Stimulated activated CD8-positive, alpha-beta memory T cell treated with anti-CD3 and anti-CD28 coated beads, Interleukin-12 subunit alpha, Interleukin-12 subunit beta, amount 100 ng/mL, for 4 hours (primary cell): ENCODE data around the gene CSF3R.

Source experiments
- DNase-seq: peaks from one replicate; pipeline ENCODE4 v3.0.0-alpha.2; 2020; ENCODE audit warnings: low read depth

Gene CSF3R

GRCh38 chr1:36457691-36458090 lies 25.0 kb downstream of the CSF3R start:
- DNase-seq, result no peak

- DNase-seq, result no peak
These were observed 26.3 kb downstream of the CSF3R start for GRCh38 chr1:36456391-36456928.

- no peak for DNase-seq
These were observed 27.3 kb downstream of the CSF3R start for GRCh38 chr1:36455386-36455785.

GRCh38 chr1:36453600-36454388 lies 28.9 kb downstream of the CSF3R start:
- DNase-seq, result no peak

- DNase-seq, result no peak
These were observed 29.7 kb downstream of the CSF3R start for GRCh38 chr1:36453051-36453450.

- DNase-seq, result no peak
These were observed 31.8 kb downstream of the CSF3R start for GRCh38 chr1:36450919-36451305.

GRCh38 chr1:36450270-36450918 lies 32.3 kb downstream of the CSF3R start, which contains the start of gene OSCP1:
TSS of gene OSCP1 (minus strand) at chr1:36450451. CDS start at chr1:36450369, 82 bp downstream.
- DNase-seq, result peak; percentile 71

GRCh38 chr1:36448530-36449056 lies 34.1 kb downstream of the CSF3R start:
- DNase-seq, result no peak

GRCh38 chr1:36447450-36447849 lies 35.3 kb downstream of the CSF3R start:
- no peak for DNase-seq

- DNase-seq, result no peak
These were observed 36.0 kb downstream of the CSF3R start for GRCh38 chr1:36446746-36447145.

- DNase-seq, result no peak
These were observed 36.4 kb downstream of the CSF3R start for GRCh38 chr1:36446271-36446670.

- no peak for DNase-seq
These were observed 39.4 kb downstream of the CSF3R start for GRCh38 chr1:36443297-36443696.

- no peak for DNase-seq
These were observed 40.4 kb downstream of the CSF3R start for GRCh38 chr1:36442337-36442736.

- no peak for DNase-seq
These were observed 42.1 kb downstream of the CSF3R start for GRCh38 chr1:36440646-36441045.

GRCh38 chr1:36440044-36440443 lies 42.7 kb downstream of the CSF3R start:
- no peak for DNase-seq

- DNase-seq, result no peak
These were observed 44.0 kb downstream of the CSF3R start for GRCh38 chr1:36438715-36439114.

- DNase-seq, result no peak
These were observed 45.9 kb downstream of the CSF3R start for GRCh38 chr1:36436821-36437220.

- DNase-seq, result no peak
These were observed 49.6 kb downstream of the CSF3R start for GRCh38 chr1:36433102-36433501.

GRCh38 chr1:36432616-36433015 lies 50.1 kb downstream of the CSF3R start:
- DNase-seq, result no peak

- no peak for DNase-seq
These were observed 56.9 kb downstream of the CSF3R start for GRCh38 chr1:36425791-36426190.

GRCh38 chr1:36421649-36422048 lies 61.1 kb downstream of the CSF3R start:
- no peak for DNase-seq

- peak; percentile 73 for DNase-seq
These were observed 61.8 kb downstream of the CSF3R start for GRCh38 chr1:36420836-36421317.

- DNase-seq, result no peak
These were observed 62.3 kb downstream of the CSF3R start for GRCh38 chr1:36420409-36420808.
